Neural crest cell (in vitro differentiated cells): ENCODE results near the gene IKBIP. TPM values are rescaled to one million over a fixed set of nuclear protein-coding genes. Genes with fewer than 3 reads are reported as not detected.
"Not testable (repeated sequence)": the region's sequence is repeated elsewhere in the genome, so short reads cannot be mapped to it uniquely, and the experiment has no call there.

Source experiments
- DNase-seq: peaks from one replicate; pipeline ENCODE4 v3.0.0; 2021; ENCODE audit warnings: low read depth, mixed read lengths, low spot score
- H3K27ac Mint-ChIP-seq: one replicate; pipeline ENCODE4 v1.8.0; 2021; ENCODE audit warnings: mild to moderate bottlenecking, mixed read lengths; ENCODE audit not compliant: unreplicated experiment
- H3K27me3 Mint-ChIP-seq: 2 replicates; pipeline ENCODE4 v1.8.0; 2021; ENCODE audit warnings: low read depth, mild to moderate bottlenecking, mixed read lengths
- H3K36me3 Mint-ChIP-seq: 2 replicates; pipeline ENCODE4 v1.8.0; 2021; ENCODE audit warnings: low read depth, mild to moderate bottlenecking, mixed read lengths
- H3K4me1 Mint-ChIP-seq: 2 replicates; pipeline ENCODE4 v1.8.0; 2021; ENCODE audit warnings: mixed read lengths
- H3K4me3 Mint-ChIP-seq: one replicate; pipeline ENCODE4 v1.8.0; 2021; ENCODE audit warnings: mild to moderate bottlenecking, mixed read lengths
- H3K9me3 Mint-ChIP-seq: 2 replicates; pipeline ENCODE4 v1.8.0; 2021; ENCODE audit warnings: mixed read lengths
- total RNA-seq: library from RNA; stranded (reverse); gene quantifications from 2 replicates; pipeline ENCODE4 v1.2.1, GENCODE V29; 2021
- TF ChIP-seq, protein P1 (sequence below): fragments of 200-600 bp; sonication (generic); conservative IDR thresholded peaks from 2 replicates; pipeline ENCODE4 v1.5.0; 2021; ENCODE audit warnings: antibody characterized with exemption, mild to moderate bottlenecking

The IKBIP gene
- total RNA-seq, 1 donor from 2014 or later, result 20.2 TPM

DNA sequence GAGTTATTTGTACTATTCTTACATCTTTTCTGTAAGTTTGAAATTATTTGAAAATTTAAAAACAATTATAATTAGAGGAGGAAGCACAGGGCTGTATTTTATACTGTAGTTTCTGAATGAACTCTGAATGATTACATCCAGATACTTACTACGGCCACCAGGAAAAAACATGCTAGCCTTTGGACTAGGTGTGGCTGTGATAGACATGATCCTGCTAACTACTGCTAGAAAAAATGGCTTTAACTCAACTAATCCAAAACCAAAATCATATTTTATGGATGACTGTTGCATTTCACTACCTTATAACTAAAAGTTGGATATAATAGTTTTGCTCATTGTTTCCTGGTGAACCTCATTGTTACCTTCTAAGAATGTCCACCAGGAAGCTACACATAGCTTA lies 66.2 kb downstream of the IKBIP start:
- H3K27me3 Mint-ChIP-seq, result no peaks in the 10 kb centered on the region
- DNase-seq, result no peak
- no peak overlapping the region for H3K27ac Mint-ChIP-seq
- peaks cover 2% of the 10 kb centered on the region for H3K9me3 Mint-ChIP-seq
- TF ChIP-seq, protein P1, sequence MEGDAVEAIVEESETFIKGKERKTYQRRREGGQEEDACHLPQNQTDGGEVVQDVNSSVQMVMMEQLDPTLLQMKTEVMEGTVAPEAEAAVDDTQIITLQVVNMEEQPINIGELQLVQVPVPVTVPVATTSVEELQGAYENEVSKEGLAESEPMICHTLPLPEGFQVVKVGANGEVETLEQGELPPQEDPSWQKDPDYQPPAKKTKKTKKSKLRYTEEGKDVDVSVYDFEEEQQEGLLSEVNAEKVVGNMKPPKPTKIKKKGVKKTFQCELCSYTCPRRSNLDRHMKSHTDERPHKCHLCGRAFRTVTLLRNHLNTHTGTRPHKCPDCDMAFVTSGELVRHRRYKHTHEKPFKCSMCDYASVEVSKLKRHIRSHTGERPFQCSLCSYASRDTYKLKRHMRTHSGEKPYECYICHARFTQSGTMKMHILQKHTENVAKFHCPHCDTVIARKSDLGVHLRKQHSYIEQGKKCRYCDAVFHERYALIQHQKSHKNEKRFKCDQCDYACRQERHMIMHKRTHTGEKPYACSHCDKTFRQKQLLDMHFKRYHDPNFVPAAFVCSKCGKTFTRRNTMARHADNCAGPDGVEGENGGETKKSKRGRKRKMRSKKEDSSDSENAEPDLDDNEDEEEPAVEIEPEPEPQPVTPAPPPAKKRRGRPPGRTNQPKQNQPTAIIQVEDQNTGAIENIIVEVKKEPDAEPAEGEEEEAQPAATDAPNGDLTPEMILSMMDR, result no peak
- H3K36me3 Mint-ChIP-seq, result no peaks in the 10 kb centered on the region
- H3K4me3 Mint-ChIP-seq, result no peak overlapping the region
- H3K4me1 Mint-ChIP-seq, result no peaks in the 10 kb centered on the region

DNA sequence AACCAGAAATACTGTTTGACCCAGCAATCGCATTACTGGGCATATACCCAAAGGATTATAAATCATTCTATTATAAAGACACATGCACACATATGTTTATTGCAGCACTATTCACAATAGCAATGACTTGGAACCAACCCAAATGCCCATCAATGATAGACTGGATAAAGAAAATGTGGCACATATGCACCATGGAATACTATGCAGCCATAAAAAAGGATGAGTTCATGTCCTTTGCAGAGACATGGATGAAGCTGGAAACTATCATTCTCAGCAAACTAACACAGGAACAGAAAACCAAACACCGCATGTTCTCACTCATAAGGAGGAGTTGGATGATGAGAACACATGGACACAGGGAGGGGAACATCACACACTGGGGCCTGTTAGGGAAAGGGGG lies 67.8 kb downstream of the IKBIP start:
- H3K27me3 Mint-ChIP-seq, H3K9me3 Mint-ChIP-seq, H3K4me1 Mint-ChIP-seq, H3K4me3 Mint-ChIP-seq, H3K27ac Mint-ChIP-seq, DNase-seq, H3K36me3 Mint-ChIP-seq: not testable (repeated sequence)

DNA sequence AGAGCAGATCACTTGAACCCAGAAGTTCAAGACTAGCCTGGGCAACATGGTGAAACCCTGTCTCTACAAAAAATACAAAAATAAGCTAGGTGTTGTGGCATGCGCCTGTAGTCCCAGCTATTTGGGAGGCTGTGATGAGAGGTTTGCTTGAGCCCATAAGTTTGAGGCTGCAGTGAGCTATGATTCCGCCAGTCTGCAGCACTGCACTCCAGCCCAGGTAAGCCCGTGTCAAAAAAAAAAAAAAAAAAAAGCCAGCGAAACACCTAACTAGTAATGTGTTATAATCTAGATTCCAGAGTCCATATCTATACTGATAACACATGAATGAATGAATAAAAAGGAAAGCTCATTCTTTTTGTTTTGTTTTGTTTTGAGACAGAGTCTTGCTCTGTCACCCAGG lies 69.6 kb downstream of the IKBIP start:
- Mint-ChIP-seq H3K36me3 (no peaks in the 10 kb centered on the region), H3K27ac (no peak overlapping the region), H3K4me3 (no peak overlapping the region), H3K9me3 (peaks cover 2% of the 10 kb centered on the region), H3K27me3 (no peaks in the 10 kb centered on the region), H3K4me1 (no peaks in the 10 kb centered on the region)
- TF ChIP-seq, protein P1, result no peak
- no peak for DNase-seq

Other genes with a start within 250 kb of the IKBIP start
- 295 and 305 TPM in 2 replicates for gene TMPO, start 129.2 kb downstream of the IKBIP start, total RNA-seq
- gene SLC25A3, start 51.1 kb downstream of the IKBIP start, total RNA-seq, result 852 and 856 TPM in 2 replicates
- gene APAF1, start 502 bp upstream of the IKBIP start, total RNA-seq, result 29.2 and 29.6 TPM in 2 replicates